Sigmoid colon (tissue), 7 donors: ENCODE results near the gene SYNE2. TPM values are rescaled to one million over a fixed set of nuclear protein-coding genes. Genes with fewer than 3 reads are reported as not detected.

Source experiments
- DNase-seq: peaks from one replicate; pipeline ENCODE4 v3.0.0-alpha.2; 2019
- H3K27ac ChIP-seq, 4 donors: fragments of 200-600 bp; sonication (generic); one replicate each; pipeline ENCODE4 v1.5.1; 2016 to 2019; ENCODE audit warnings: mild to moderate bottlenecking in 1 of 4
- H3K27me3 ChIP-seq, 3 donors: fragments of 200-600 bp; sonication (generic); one replicate each; pipeline ENCODE4 v1.5.1; 2019; ENCODE audit warnings: mild to moderate bottlenecking in 1 of 3
- H3K36me3 ChIP-seq, 4 donors: fragments of 200-600 bp; sonication (generic); one replicate each; pipeline ENCODE4 v1.5.1; 2016 to 2019
- H3K4me1 ChIP-seq, 4 donors: fragments of 200-600 bp; sonication (generic); one replicate each; pipeline ENCODE4 v1.5.1; 2017 to 2019
- H3K4me3 ChIP-seq, 4 donors: fragments of 200-600 bp; sonication (generic); one replicate each; pipeline ENCODE4 v1.5.1; 2017 to 2019; ENCODE audit warnings: mild to moderate bottlenecking in 2 of 4, moderate library complexity in 1 of 4
- H3K9me3 ChIP-seq, 4 donors: fragments of 200-600 bp in 3 of 4; sonication (generic) in 3 of 4; one replicate each; pipeline versions ENCODE4 v1.5.1 to v1.6.1; 2013 to 2019
- EP300 ChIP-seq, 4 donors: sonication (generic); formaldehyde crosslinking; IDR thresholded peaks; one replicate each; pipeline ENCODE4 v1.6.1; 2017; ENCODE audit warnings: antibody characterized with exemption in 4 of 4
- POLR2A ChIP-seq, 2 donors: fragments of 450-650 bp; IDR thresholded peaks; one replicate each; pipeline ENCODE4 v1.6.1; 2016; ENCODE audit warnings: antibody characterized with exemption in 2 of 2, mild to moderate bottlenecking in 2 of 2, moderate library complexity in 2 of 2
- POLR2AphosphoS5 ChIP-seq, 4 donors: sonication (generic); formaldehyde crosslinking; IDR thresholded peaks; one replicate each; pipeline ENCODE4 v1.6.1; 2017; ENCODE audit warnings: antibody characterized with exemption in 4 of 4
- WGBS, 2 donors: extraction: QIAGEN DNeasy Blood & Tissue Kit; methylation state at CpG; one replicate each; pipeline ENCODE4 v1.1.7; 2013; 5-methylcytosine and 5-hydroxymethylcytosine counted together
- intact Hi-C: fragments of 100-400 bp; cut with DNase I; formaldehyde crosslinking; loops from one replicate; pipeline ENCODE4 v1.15.1; 2023
- polyA plus RNA-seq, 3 donors: library from polyadenylated mRNA; stranded (reverse); fragments of 200-250 nt; gene quantifications; one replicate each; pipeline ENCODE4 v1.2.3, GENCODE V29; 2013
- total RNA-seq, 4 donors: library from RNA; depleted of rRNA; stranded (reverse); fragments of >200 nt; gene quantifications; one replicate each; pipeline ENCODE4 v1.1.0, GENCODE V29; 2016
- TF ChIP-seq, protein P1 (sequence below), 4 experiments: fragments of 450-650 bp in 3 of 4; fragments of 200-600 bp in 1 of 4; IDR thresholded peaks; one replicate each; pipeline ENCODE4 v1.5.1; 2016 to 2019; ENCODE audit warnings: antibody characterized with exemption in 4 of 4, mild to moderate bottlenecking in 3 of 4, moderate library complexity in 2 of 4
- donor health status: healthy with polysubstance abuse.
- donor health status: Bipolar disorder and iron deficiency.
- donor health status: healthy.

Gene SYNE2
- total and polyA plus RNA-seq, 7 donors, result 25.8 to 70.6 (median 54.6) TPM

DNA sequence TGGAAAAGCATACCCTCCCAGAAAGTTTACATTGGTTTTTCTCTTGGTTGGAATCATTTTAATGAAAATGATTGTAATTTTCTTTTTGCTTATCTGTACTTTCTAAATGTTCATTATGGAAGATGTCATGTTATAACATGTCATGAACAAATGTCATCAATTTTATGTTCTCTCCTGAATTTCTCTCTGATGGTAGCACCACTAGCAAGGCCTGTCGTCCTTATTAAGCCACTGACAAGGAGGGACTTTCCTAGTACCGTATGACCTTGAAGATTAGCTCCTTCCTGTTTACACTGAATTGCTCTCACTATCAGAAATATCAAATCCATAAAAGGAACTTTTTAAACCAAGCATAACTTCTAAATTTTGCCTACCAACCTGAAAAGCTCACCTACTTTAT is 342.4 kb downstream of the SYNE2 start:
- TF ChIP-seq, protein P1, sequence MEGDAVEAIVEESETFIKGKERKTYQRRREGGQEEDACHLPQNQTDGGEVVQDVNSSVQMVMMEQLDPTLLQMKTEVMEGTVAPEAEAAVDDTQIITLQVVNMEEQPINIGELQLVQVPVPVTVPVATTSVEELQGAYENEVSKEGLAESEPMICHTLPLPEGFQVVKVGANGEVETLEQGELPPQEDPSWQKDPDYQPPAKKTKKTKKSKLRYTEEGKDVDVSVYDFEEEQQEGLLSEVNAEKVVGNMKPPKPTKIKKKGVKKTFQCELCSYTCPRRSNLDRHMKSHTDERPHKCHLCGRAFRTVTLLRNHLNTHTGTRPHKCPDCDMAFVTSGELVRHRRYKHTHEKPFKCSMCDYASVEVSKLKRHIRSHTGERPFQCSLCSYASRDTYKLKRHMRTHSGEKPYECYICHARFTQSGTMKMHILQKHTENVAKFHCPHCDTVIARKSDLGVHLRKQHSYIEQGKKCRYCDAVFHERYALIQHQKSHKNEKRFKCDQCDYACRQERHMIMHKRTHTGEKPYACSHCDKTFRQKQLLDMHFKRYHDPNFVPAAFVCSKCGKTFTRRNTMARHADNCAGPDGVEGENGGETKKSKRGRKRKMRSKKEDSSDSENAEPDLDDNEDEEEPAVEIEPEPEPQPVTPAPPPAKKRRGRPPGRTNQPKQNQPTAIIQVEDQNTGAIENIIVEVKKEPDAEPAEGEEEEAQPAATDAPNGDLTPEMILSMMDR (IDR thresholded peaks at IDR 0.05), result no peak
- TF ChIP-seq EP300 (IDR thresholded peaks at IDR 0.05) (no peak), POLR2A (IDR thresholded peaks at IDR 0.05) (no peak), POLR2AphosphoS5 (IDR thresholded peaks at IDR 0.05) (no peak)
- Histone ChIP-seq H3K4me3 (no peak overlapping the region), H3K36me3 (peaks cover 0 to 6% (median 0%) of the 10 kb centered on the region in 4 donors), H3K9me3 (no peaks in the 10 kb centered on the region), H3K27me3 (no peaks in the 10 kb centered on the region), H3K4me1 (peaks cover 0 to 7% (median 3%) of the 10 kb centered on the region in 4 donors), H3K27ac (no peak overlapping the region)
- 6 to 13% methylated on average over 2 of the region's 2 CpGs for WGBS, 2 donors
- no peak for DNase-seq
- intact Hi-C loops, result no loop called here

DNA sequence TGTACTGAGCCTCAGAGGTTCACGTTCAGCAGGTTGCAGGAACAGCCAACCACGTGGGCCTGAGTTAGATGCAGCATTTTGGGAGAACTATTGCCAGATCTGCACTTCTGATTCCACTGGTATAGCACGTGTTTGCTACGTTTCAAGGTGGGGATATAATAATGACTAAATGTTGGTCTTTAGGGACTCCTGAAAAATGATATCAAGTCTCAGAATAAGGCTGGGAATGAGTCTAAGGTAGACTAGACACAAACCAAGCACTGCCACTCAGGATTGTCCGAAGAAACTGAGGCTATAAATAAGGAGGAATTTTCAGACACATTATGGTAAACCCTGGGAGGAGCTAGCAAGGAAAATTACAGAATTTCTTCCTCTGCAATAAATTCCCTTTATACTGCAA is 343.3 kb downstream of the SYNE2 start:
- Histone ChIP-seq H3K9me3 (no peaks in the 10 kb centered on the region), H3K27me3 (no peaks in the 10 kb centered on the region), H3K4me3 (no peak overlapping the region), H3K27ac (no peak overlapping the region), H3K4me1 (peaks cover 0 to 7% (median 3%) of the 10 kb centered on the region in 4 donors), H3K36me3 (no peaks in the 10 kb centered on the region)
- intact Hi-C loops, result no loop called here
- TF ChIP-seq POLR2AphosphoS5 (IDR thresholded peaks at IDR 0.05) (no peak), POLR2A (IDR thresholded peaks at IDR 0.05) (no peak), EP300 (IDR thresholded peaks at IDR 0.05) (no peak)
- TF ChIP-seq, protein P1 (IDR thresholded peaks at IDR 0.05), result no peak
- 78 to 83% methylated on average over 5 of the region's 5 CpGs for WGBS, 2 donors
- DNase-seq, result no peak

DNA sequence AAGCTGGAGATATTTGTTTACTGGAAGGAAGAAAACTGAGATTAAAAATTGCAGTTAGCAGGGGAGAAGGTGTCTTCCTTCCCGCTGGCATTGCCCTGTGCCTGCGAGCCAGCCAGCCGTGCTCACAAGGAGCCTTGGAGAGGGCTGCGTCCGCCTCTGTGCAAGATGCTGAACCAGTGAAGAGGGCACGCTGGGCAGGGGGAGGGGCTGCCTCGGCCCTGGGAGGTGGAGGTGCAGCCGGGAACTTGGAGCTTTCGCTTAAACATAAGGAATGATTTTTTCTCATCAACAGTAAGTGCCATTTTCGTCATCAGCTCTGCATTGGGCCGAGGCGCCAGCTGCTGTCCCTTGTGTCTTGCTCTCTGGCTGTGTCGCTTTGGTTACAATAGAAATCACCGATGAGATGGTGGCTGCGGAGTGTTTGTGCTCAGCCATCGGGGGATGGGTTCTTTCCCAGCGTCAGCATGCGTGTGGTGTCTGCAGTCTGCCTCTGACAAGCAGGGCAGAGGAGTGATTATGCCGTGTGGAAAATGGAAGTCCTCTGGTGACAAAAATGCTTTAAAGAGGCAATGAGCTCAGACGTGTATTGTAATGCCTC is 344.1 kb downstream of the SYNE2 start:
- H3K4me1 ChIP-seq, result peaks cover 0 to 7% (median 3%) of the 10 kb centered on the region in 4 donors
- intact Hi-C loops, result no loop called here
- TF ChIP-seq POLR2AphosphoS5 (IDR thresholded peaks at IDR 0.05) (no peak), EP300 (IDR thresholded peaks at IDR 0.05) (no peak), POLR2A (IDR thresholded peaks at IDR 0.05) (no peak)
- TF ChIP-seq, protein P1 (IDR thresholded peaks at IDR 0.05), result no peak
- peak overlapping the region; percentile 0 to 46 (median 34) for H3K4me3 ChIP-seq
- 41 to 78% methylated on average over 20 of the region's 20 CpGs for WGBS, 2 donors
- no peaks in the 10 kb centered on the region for H3K9me3 ChIP-seq
- peak overlapping the region in 2 of 4 donors; percentile 18 to 39 for H3K27ac ChIP-seq
- H3K27me3 ChIP-seq, result no peaks in the 10 kb centered on the region
- DNase-seq, result no peak
- H3K36me3 ChIP-seq, result no peaks in the 10 kb centered on the region

DNA sequence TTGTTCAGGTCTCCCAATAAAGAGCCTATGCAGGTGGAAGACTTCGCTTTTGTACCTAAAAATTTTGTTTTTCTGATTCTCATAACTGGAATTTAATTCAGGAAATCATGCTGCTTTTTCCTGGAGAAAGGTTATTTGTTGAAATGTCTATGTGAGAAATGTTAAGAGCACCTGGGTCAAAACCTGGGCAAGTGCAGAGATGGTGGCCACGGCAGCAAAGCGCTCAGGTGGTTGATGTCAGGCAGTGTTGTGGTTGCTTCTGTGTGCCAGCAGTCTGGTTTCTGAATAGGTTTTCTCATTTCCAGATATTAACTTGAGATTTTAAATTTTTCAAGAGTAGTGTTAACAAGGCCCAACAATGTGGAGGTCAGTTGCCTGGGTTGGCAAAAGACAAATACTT is 345.2 kb downstream of the SYNE2 start:
- intact Hi-C loops, result no loop called here
- H3K4me1 ChIP-seq, result peaks cover 0 to 7% (median 3%) of the 10 kb centered on the region in 4 donors
- 79 to 80% methylated on average over 3 of the region's 3 CpGs for WGBS, 2 donors
- no peak overlapping the region for H3K27ac ChIP-seq
- H3K9me3 ChIP-seq, result no peaks in the 10 kb centered on the region
- H3K4me3 ChIP-seq, result no peak overlapping the region
- TF ChIP-seq, protein P1 (IDR thresholded peaks at IDR 0.05), result no peak
- TF ChIP-seq POLR2AphosphoS5 (IDR thresholded peaks at IDR 0.05) (no peak), POLR2A (IDR thresholded peaks at IDR 0.05) (no peak), EP300 (IDR thresholded peaks at IDR 0.05) (no peak)
- H3K36me3 ChIP-seq, result no peaks in the 10 kb centered on the region
- DNase-seq, result no peak
- no peaks in the 10 kb centered on the region for H3K27me3 ChIP-seq

DNA sequence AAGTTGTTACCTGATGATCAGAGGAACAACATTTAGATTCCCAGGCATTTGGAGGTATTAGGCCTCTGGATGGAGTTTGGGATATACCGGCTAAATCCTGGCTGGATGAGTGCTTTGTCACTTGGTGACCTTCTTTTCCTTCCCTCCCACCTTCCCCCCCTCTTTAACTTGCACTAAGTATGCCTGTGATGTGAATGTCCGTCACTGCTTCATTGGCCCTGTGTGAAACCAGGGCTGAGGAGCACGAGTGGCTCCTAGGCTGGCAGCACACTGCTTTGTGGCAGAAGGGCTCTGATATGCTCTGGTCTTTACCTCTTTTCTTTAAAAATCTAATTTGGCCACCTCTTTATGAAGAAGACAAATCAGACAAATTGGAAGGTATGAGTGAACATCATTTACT is 345.7 kb downstream of the SYNE2 start:
- TF ChIP-seq EP300 (IDR thresholded peaks at IDR 0.05), result no peak
- TF ChIP-seq POLR2AphosphoS5 (IDR thresholded peaks at IDR 0.05), result no peak
- TF ChIP-seq POLR2A (IDR thresholded peaks at IDR 0.05), result no peak
- TF ChIP-seq, protein P1 (IDR thresholded peaks at IDR 0.05), result no peak
- Histone ChIP-seq H3K4me3 (no peak overlapping the region), H3K27ac (no peak overlapping the region), H3K36me3 (no peaks in the 10 kb centered on the region), H3K27me3 (no peaks in the 10 kb centered on the region), H3K9me3 (no peaks in the 10 kb centered on the region), H3K4me1 (peaks cover 0 to 7% (median 3%) of the 10 kb centered on the region in 4 donors)
- intact Hi-C loops, result no loop called here
- DNase-seq, result no peak
- 91 to 94% methylated on average over 3 of the region's 3 CpGs for WGBS, 2 donors
